Measurements from ENCODE around the gene BIVM.

- no peak for TF ChIP-seq EZH2phosphoT487 (IDR thresholded peaks at IDR 0.05)
- no peak for TF ChIP-seq CTCF (IDR thresholded peaks at IDR 0.05)
- TF ChIP-seq EZH2 (IDR thresholded peaks at IDR 0.05) = no peak
These were observed 8.8 kb downstream of the BIVM start for GRCh38 chr13:102807699-102808098.

All from neural progenitor cell (in vitro differentiated cells).